Heart left ventricle (tissue), 16 donors: ENCODE data around the gene RBM23. TPM values are rescaled to one million over a fixed set of nuclear protein-coding genes. Genes with fewer than 3 reads are reported as not detected.
"Not testable (repeated sequence)": the region's sequence is repeated elsewhere in the genome, so short reads cannot be mapped to it uniquely, and the experiment has no call there.

Source experiments
- ATAC-seq, 4 donors: fragments of 200-7000 bp; cut with Tn5 transposase; one replicate each; pipeline ENCODE4 v1.9.1; 2020 to 2022; ENCODE audit warnings: moderate library complexity in 4 of 4, mild to moderate bottlenecking in 3 of 4, moderate number of reproducible peaks in 1 of 4
- DNase-seq, 5 donors: peaks; one replicate each; pipeline ENCODE4 v3.0.0-alpha.2; 2020
- H3K27ac ChIP-seq, 12 donors: fragments of 200-600 bp; sonication (generic) in 4 of 12; one replicate each; pipeline versions ENCODE4 v1.5.0 to v1.8.0; 2016 to 2022; ENCODE audit warnings: mild to moderate bottlenecking in 2 of 12
- H3K27me3 ChIP-seq, 9 donors: fragments of 200-600 bp; sonication (generic) in 2 of 9; one replicate each; pipeline versions ENCODE4 v1.5.1 to v1.8.0; 2016 to 2022; ENCODE audit warnings: mild to moderate bottlenecking in 3 of 9
- H3K36me3 ChIP-seq, 9 donors: fragments of 200-600 bp; sonication (generic) in 2 of 9; one replicate each; pipeline versions ENCODE4 v1.5.0 to v1.8.0; 2018 to 2022; ENCODE audit warnings: mild to moderate bottlenecking in 2 of 9
- H3K4me1 ChIP-seq, 12 donors: fragments of 200-600 bp; sonication (generic) in 4 of 12; one replicate each; pipeline versions ENCODE4 v1.5.0 to v1.8.0; 2016 to 2022; ENCODE audit warnings: mild to moderate bottlenecking in 3 of 12
- H3K4me3 ChIP-seq, 12 donors: fragments of 200-600 bp; sonication (generic) in 4 of 12; one replicate each; pipeline versions ENCODE4 v1.5.0 to v1.8.0; 2017 to 2022; ENCODE audit warnings: mild to moderate bottlenecking in 9 of 12, moderate library complexity in 4 of 12
- H3K9me3 ChIP-seq, 12 donors: fragments of 200-600 bp; sonication (generic) in 4 of 12; one replicate each; pipeline versions ENCODE4 v1.5.0 to v1.8.0; 2016 to 2022; ENCODE audit warnings: mild to moderate bottlenecking in 1 of 12
- POLR2A ChIP-seq, 2 donors: fragments of 450-650 bp; IDR thresholded peaks; one replicate each; pipeline ENCODE4 v1.6.1; 2017; ENCODE audit warnings: antibody characterized with exemption in 2 of 2, mild to moderate bottlenecking in 2 of 2, moderate library complexity in 2 of 2
- WGBS, 4 donors: extraction: QIAGEN DNeasy Blood & Tissue Kit in 2 of 4; methylation state at CpG; one replicate each; pipeline versions ENCODE4 v1.1.5 to v1.1.7; 2013 to 2018; 5-methylcytosine and 5-hydroxymethylcytosine counted together
- intact Hi-C, 10 donors: fragments of 100-400 bp; cut with DNase I; formaldehyde crosslinking; loops; one replicate each; pipeline versions ENCODE4 v1.11.1 to v1.14.2; 2022
- polyA plus RNA-seq, 2 donors: library from polyadenylated mRNA; stranded (reverse); fragments of 200-250 nt; gene quantifications; one replicate each; pipeline ENCODE4 v1.2.3, GENCODE V29; 2013
- total RNA-seq, 9 donors: library from RNA; depleted of rRNA in 2 of 9; stranded (reverse); fragments of >200 nt in 2 of 9; fragmentation: NEBNext Ultra II Directional in 3 of 9; extraction: Animal tissue kit (Norgen Biotek cat#: 25700) in 3 of 9; gene quantifications; one replicate each; pipeline versions ENCODE4 v1.1.0 to v1.2.4, GENCODE V29; 2016 to 2023
- TF ChIP-seq, protein P1 (sequence below), 12 donors: fragments of 200-600 bp; sonication (generic) in 4 of 12; IDR thresholded peaks; one replicate each; pipeline versions ENCODE4 v1.5.0 to v1.8.0; 2018 to 2022; ENCODE audit warnings: antibody characterized with exemption in 12 of 12, mild to moderate bottlenecking in 5 of 12
- donor health status: ischemic (EF 13 %, LVEDD 7.1; RV severe dilation, severe dysfunction).
- donor health status: healthy with polysubstance abuse.
- donor health status: DM: no; HTN: yes; CAD: no.
- donor health status: DM: no; HTN: no; CAD: no.
- donor health status: ischemic (EF 25% LVEDD 6.9; RV normal size, moderate dysfunction).
- donor health status: ischemic (EF 25% LVEDD 5.7; RV mildly dilated, moderate dysfunction).
- donor health status: healthy.
- donor health status: DM: yes; HTN: yes; CAD: no.
- donor health status: ischemic (EF 35%, LVEDD 5.7; RV mildly dilated, moderate dysfunction).
- donor health status: nonischemic (EF 11% LVEDD 7.7; RV severe dilation, severe dysfunction).
- donor health status: DM: yes; HTN: yes; CAD: no.
- donor health status: PGD.
- donor health status: ischemic (EF 29% LVEDD 5.4; RV normal size, mild dysfunction).
- donor health status: nonischemic (EF 23%, LVEDD 6.1; RV moderate dilation, normal function).

Gene RBM23
- total and polyA plus RNA-seq, 11 donors, result 14.8 to 52.7 (median 41.6) TPM

DNA sequence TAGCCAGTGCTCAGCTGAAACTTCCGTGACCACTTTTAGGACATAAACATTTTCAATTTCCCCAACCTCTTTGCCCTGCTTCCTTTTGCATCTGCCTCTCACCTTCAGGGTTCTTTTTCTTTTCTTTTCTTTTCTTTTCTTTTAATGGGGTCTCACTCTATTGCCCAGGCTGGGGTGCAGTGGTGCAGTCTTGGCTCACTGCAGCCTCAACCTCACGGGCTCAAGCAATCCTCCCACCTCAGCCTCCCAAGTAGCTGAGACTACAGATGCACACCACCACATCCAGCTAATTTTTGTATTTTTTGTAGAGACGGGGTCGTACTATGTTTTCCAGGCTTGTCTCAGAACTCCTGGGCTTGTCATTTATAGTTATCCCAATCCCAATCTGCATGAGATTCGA, 52.1 kb downstream of the RBM23 start:
- ATAC-seq, result no peak
- WGBS, 4 donors, result 95 to 98% (median 97%) methylated on average over 5 of the region's 5 CpGs

DNA sequence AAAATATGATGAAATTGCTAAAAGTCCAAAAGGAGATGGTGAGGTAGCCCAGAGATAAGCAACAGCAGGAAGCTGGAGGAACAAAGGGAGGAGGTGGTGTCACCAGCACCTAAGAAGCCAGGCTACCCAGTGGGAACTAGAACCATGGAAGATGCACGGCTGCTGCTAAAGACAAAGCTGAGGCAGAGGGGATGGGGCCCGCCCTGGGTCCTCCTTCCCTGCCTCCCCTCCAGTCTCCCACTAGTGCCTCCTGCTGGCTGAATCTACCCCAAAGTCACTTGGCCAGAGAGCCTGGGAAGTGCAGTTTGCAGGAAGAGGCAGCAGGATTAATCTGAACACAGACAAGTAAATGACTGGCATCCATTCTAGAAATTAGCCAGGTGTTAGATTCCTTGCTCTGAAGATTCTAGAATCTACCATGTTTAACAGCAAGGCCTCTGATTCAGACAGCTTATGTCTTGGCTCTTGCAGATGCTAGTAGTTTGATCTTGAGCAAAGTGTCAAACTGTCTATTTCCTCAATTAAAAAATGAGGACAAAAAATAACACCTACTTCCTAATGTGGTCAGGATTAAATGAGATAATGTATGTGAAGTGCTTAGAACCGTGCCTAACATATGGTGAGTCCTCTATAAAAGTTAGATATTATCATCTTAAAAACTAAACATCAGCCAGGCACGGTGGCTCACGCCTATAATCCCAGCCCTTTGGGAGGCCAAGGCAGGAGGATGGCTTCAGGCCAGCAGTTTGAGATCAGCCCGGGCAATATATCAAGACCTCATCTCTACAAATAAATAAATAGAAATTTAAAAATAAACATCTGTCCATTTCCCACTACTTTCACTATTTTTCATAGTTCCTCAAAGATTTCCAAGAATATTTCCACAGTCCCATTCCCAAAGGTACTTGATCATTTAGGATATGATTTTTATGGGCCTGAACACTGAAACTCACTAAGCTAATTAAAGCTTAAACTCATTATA, 53.2 kb downstream of the RBM23 start:
- 57 to 64% (median 61%) methylated on average over 6 of the region's 6 CpGs for WGBS, 4 donors

More for the DNA sequence above, 52.1 kb downstream of the RBM23 start:
- Histone ChIP-seq H3K4me1 (peaks cover 0 to 13% (median 10%) of the 10 kb centered on the region in 12 donors), H3K9me3 (no peaks in the 10 kb centered on the region), H3K36me3 (no peaks in the 10 kb centered on the region), H3K27me3 (no peaks in the 10 kb centered on the region), H3K27ac (no peak overlapping the region), H3K4me3 (no peak overlapping the region)
- TF ChIP-seq, protein P1, sequence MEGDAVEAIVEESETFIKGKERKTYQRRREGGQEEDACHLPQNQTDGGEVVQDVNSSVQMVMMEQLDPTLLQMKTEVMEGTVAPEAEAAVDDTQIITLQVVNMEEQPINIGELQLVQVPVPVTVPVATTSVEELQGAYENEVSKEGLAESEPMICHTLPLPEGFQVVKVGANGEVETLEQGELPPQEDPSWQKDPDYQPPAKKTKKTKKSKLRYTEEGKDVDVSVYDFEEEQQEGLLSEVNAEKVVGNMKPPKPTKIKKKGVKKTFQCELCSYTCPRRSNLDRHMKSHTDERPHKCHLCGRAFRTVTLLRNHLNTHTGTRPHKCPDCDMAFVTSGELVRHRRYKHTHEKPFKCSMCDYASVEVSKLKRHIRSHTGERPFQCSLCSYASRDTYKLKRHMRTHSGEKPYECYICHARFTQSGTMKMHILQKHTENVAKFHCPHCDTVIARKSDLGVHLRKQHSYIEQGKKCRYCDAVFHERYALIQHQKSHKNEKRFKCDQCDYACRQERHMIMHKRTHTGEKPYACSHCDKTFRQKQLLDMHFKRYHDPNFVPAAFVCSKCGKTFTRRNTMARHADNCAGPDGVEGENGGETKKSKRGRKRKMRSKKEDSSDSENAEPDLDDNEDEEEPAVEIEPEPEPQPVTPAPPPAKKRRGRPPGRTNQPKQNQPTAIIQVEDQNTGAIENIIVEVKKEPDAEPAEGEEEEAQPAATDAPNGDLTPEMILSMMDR (IDR thresholded peaks at IDR 0.05), result no peak
- no peak for TF ChIP-seq POLR2A (IDR thresholded peaks at IDR 0.05)
- DNase-seq, result no peak
- intact Hi-C loops, result no loop called here

DNA sequence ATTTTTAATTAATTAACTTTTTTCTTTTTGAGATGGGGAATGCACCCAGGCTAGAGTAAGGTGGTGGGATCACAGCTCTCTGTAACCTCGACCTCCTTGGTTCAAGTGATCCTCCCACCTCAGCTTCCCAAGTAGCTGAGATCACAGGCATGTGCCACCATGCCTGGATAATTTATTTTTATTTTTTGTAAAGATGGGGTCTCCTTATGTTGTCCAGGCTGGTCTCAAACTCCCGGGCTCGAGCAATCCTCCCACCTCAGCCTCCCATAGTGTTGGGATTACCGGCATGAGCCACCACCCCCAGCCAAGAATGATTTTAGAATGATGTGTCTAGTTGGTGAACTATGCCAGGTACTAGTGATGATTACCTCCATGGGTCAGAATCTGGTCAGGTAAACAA, 54.0 kb downstream of the RBM23 start:
- no peak overlapping the region for H3K27ac ChIP-seq
- TF ChIP-seq, protein P1 (IDR thresholded peaks at IDR 0.05), result no peak
- TF ChIP-seq POLR2A (IDR thresholded peaks at IDR 0.05), result no peak
- H3K27me3 ChIP-seq, result no peaks in the 10 kb centered on the region
- intact Hi-C loops, result no loop called here
- DNase-seq (no peak), ATAC-seq (no peak)
- H3K9me3 ChIP-seq, result no peaks in the 10 kb centered on the region
- H3K36me3 ChIP-seq, result no peaks in the 10 kb centered on the region
- H3K4me3 ChIP-seq, result no peak overlapping the region
- WGBS, 4 donors, result 84 to 93% (median 88%) methylated on average over 4 of the region's 4 CpGs
- peaks cover 0 to 3% (median under 1%) of the 10 kb centered on the region in 12 donors for H3K4me1 ChIP-seq

More for the DNA sequence above, 53.2 kb downstream of the RBM23 start:
- ATAC-seq (no peak), DNase-seq (no peak)
- H3K27me3 ChIP-seq, result no peaks in the 10 kb centered on the region
- TF ChIP-seq, protein P1 (IDR thresholded peaks at IDR 0.05), result peak in 4 of 12 donors; percentile 7 to 23 (median 12)
- TF ChIP-seq POLR2A (IDR thresholded peaks at IDR 0.05), result no peak
- no peak overlapping the region for H3K4me3 ChIP-seq
- H3K4me1 ChIP-seq, result peaks cover 0 to 9% (median 7%) of the 10 kb centered on the region in 12 donors
- no peak overlapping the region for H3K27ac ChIP-seq
- H3K36me3 ChIP-seq, result no peaks in the 10 kb centered on the region
- no peaks in the 10 kb centered on the region for H3K9me3 ChIP-seq
- intact Hi-C loops, result no loop called here

DNA sequence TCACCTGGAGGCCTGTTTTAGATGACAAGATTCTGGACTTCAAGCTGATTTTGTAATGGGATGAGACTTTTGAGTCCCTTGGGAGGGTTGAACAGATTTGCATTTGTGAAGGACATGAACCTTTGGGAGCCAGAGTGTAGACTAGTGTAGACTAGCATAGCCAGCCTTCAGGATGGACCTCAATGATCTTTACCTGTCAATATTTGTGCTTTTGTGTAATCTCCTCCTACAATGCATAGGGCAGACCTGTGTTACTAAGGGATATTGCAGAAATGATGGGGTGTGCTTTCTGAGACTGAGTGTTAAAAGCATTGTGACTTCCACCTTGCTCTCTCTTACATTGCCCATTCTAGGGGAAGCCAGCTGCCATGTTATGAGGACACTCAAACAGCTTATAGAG, 57.3 kb downstream of the RBM23 start:
- Histone ChIP-seq H3K27me3 (no peaks in the 10 kb centered on the region), H3K27ac (no peak overlapping the region), H3K4me1 (peaks cover 0 to 5% (median 0%) of the 10 kb centered on the region in 12 donors), H3K4me3 (no peak overlapping the region), H3K36me3 (no peaks in the 10 kb centered on the region), H3K9me3 (peaks cover 0 to 6% (median 0%) of the 10 kb centered on the region in 12 donors)
- TF ChIP-seq, protein P1 (IDR thresholded peaks at IDR 0.05), result no peak
- TF ChIP-seq POLR2A (IDR thresholded peaks at IDR 0.05), result no peak
- ATAC-seq (no peak), DNase-seq (no peak)
- intact Hi-C loops, result no loop called here

DNA sequence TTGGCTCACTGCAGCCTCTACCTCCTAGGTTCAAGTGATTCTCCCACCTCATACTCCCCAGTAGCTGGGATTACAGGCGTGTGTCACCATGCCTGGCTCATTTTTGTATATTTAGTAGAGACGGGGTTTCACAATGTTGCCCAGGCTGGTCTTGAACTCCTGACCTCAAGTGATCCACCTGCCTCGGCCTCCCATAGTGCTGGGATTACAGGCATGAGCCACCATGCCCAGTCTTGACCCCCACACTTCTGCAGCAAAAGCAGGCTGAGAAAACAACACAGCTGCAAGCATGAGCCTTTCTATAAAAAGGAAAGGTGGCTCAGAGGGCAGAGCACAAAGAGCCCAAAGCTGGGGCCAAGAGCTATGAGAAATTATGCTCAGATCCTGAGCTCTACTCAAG, 58.6 kb downstream of the RBM23 start:
- H3K4me3 ChIP-seq, intact Hi-C loops, H3K4me1 ChIP-seq, H3K36me3 ChIP-seq, H3K27ac ChIP-seq, ATAC-seq, DNase-seq, H3K27me3 ChIP-seq, H3K9me3 ChIP-seq: not testable (repeated sequence)
- 87 to 92% (median 91%) methylated on average over 3 of the region's 3 CpGs for WGBS, 4 donors
